ENCODE results near the gene RNF187. TPM values are rescaled to one million over a fixed set of nuclear protein-coding genes. Genes with fewer than 3 reads are reported as not detected.
A peak's percentile ranks its signal among the peaks of the same experiment; 100 is the strongest.

Gene RNF187
- total RNA-seq, 1 experiment from 2014 or later = 137 TPM

GRCh38 chr1:228472655-228473054 lies 14.5 kb upstream of the RNF187 start:
- Histone ChIP-seq H3K9me3 (ENCODE audit: control insufficient read depth in 1 of 2, insufficient read depth in 1 of 2, low read depth in 1 of 2, low read length in 2 of 2) (no peaks in the 10 kb centered on the region), H3K4me1 (ENCODE audit: control insufficient read depth in 1 of 2, insufficient read depth in 2 of 2, low read length in 2 of 2) (peaks cover 0 to 12% of the 10 kb centered on the region in 2 experiments; a peak in 2 of 4 replicates), H3K27me3 (ENCODE audit: insufficient read depth, low read length) (no peaks in the 10 kb centered on the region), H3K27ac (ENCODE audit: low read depth, low read length) (no peak overlapping the region), H3K9ac (ENCODE audit: low read length) (no peak overlapping the region), H4K20me1 (ENCODE audit: insufficient read depth) (no peaks in the 10 kb centered on the region), H3K9me2 (ENCODE audit: insufficient read depth) (no peaks in the 10 kb centered on the region), H3K79me2 (ENCODE audit: insufficient read depth, low read length) (no peaks in the 10 kb centered on the region), H3K4me2 (ENCODE audit: low read length) (peak overlapping the region; percentile 15; the same call in 1 of the 2 replicates), H2AFZ (ENCODE audit: low read depth, low read length, poor library complexity, severe bottlenecking) (no peak overlapping the region), H3K4me3 (replicated peaks in 1 of 2; ENCODE audit: low read depth in 1 of 2, low read length in 2 of 2) (no peak overlapping the region), H3K36me3 (ENCODE audit: control insufficient read depth in 1 of 2, insufficient read depth in 2 of 2, low read length in 2 of 2) (no peaks in the 10 kb centered on the region)
- ATAC-seq = no peak
- no TSS peak for BruUV-seq (replicated peaks)
- POLR2A ChIA-PET = interaction anchor here (2.4 kb wide), 1 partner anchor 14 kb away, joined by 8 read pairs; a partner anchor contains a TSS
- RAD21 ChIA-PET (ENCODE audit: low non-redundant PET in 1 of 2, low total read pairs in 2 of 2, uncharacterized antibody in 2 of 2, unreplicated experiment in 2 of 2) = no interaction called here
- CTCF ChIA-PET = no interaction called here
- TF ChIP-seq ZFX (IDR thresholded peaks at IDR 0.05) = no peak
- TF ChIP-seq RAD21 (IDR thresholded peaks at IDR 0.05; ENCODE audit: low read depth) = no peak
- TF ChIP-seq, protein P1, sequence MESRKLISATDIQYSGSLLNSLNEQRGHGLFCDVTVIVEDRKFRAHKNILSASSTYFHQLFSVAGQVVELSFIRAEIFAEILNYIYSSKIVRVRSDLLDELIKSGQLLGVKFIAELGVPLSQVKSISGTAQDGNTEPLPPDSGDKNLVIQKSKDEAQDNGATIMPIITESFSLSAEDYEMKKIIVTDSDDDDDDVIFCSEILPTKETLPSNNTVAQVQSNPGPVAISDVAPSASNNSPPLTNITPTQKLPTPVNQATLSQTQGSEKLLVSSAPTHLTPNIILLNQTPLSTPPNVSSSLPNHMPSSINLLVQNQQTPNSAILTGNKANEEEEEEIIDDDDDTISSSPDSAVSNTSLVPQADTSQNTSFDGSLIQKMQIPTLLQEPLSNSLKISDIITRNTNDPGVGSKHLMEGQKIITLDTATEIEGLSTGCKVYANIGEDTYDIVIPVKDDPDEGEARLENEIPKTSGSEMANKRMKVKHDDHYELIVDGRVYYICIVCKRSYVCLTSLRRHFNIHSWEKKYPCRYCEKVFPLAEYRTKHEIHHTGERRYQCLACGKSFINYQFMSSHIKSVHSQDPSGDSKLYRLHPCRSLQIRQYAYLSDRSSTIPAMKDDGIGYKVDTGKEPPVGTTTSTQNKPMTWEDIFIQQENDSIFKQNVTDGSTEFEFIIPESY (IDR thresholded peaks at IDR 0.05; ENCODE audit: extremely low read depth, insufficient replicate concordance, low read length) = no peak
- DNase-seq (ENCODE audit: low read depth, low spot score) = no peak
- intact Hi-C loops (cut with micrococcal nuclease) = no loop called here

GRCh38 chr1:228474507-228474906 lies 12.7 kb upstream of the RNF187 start:
- BruUV-seq (replicated peaks) = no TSS peak
- DNase-seq (ENCODE audit: low read depth, low spot score) (no peak), ATAC-seq (no peak)
- CTCF ChIA-PET = no interaction called here
- intact Hi-C loops (cut with micrococcal nuclease) = no loop called here
- Histone ChIP-seq H3K9ac (ENCODE audit: low read length) (no peak overlapping the region), H4K20me1 (ENCODE audit: insufficient read depth) (no peaks in the 10 kb centered on the region), H3K36me3 (ENCODE audit: control insufficient read depth in 1 of 2, insufficient read depth in 2 of 2, low read length in 2 of 2) (no peaks in the 10 kb centered on the region), H3K27me3 (ENCODE audit: insufficient read depth, low read length) (no peaks in the 10 kb centered on the region), H3K4me1 (ENCODE audit: control insufficient read depth in 1 of 2, insufficient read depth in 2 of 2, low read length in 2 of 2) (peaks cover 0 to 12% of the 10 kb centered on the region in 2 experiments; a peak in 2 of 4 replicates), H3K27ac (ENCODE audit: low read depth, low read length) (no peak overlapping the region), H2AFZ (ENCODE audit: low read depth, low read length, poor library complexity, severe bottlenecking) (no peak overlapping the region), H3K4me2 (ENCODE audit: low read length) (no peak overlapping the region), H3K79me2 (ENCODE audit: insufficient read depth, low read length) (no peaks in the 10 kb centered on the region), H3K9me2 (ENCODE audit: insufficient read depth) (no peaks in the 10 kb centered on the region), H3K4me3 (replicated peaks in 1 of 2; ENCODE audit: low read depth in 1 of 2, low read length in 2 of 2) (no peak overlapping the region), H3K9me3 (ENCODE audit: control insufficient read depth in 1 of 2, insufficient read depth in 1 of 2, low read depth in 1 of 2, low read length in 2 of 2) (no peaks in the 10 kb centered on the region)
- RAD21 ChIA-PET (ENCODE audit: low non-redundant PET in 1 of 2, low total read pairs in 2 of 2, uncharacterized antibody in 2 of 2, unreplicated experiment in 2 of 2) = no interaction called here
- POLR2A ChIA-PET = interaction anchor here (1.1 kb wide), 1 partner anchor 17 kb away, joined by 3 read pairs; a partner anchor contains a TSS
- TF ChIP-seq POLR2A (IDR thresholded peaks at IDR 0.05; ENCODE audit: borderline replicate concordance, extremely low read depth, insufficient read depth, insufficient read length) (no peak), YY1 (IDR thresholded peaks at IDR 0.05; ENCODE audit: extremely low read depth, insufficient replicate concordance, low read depth, low read length) (no peak), RAD21 (IDR thresholded peaks at IDR 0.05; ENCODE audit: low read depth) (no peak), JUND (IDR thresholded peaks at IDR 0.05) (no peak), REST (IDR thresholded peaks at IDR 0.05; ENCODE audit: low read depth) (no peak), SP1 (IDR thresholded peaks at IDR 0.05; ENCODE audit: low read depth) (no peak), ELF1 (IDR thresholded peaks at IDR 0.05; ENCODE audit: borderline replicate concordance, low read depth) (no peak)
- TF ChIP-seq, protein P2, sequence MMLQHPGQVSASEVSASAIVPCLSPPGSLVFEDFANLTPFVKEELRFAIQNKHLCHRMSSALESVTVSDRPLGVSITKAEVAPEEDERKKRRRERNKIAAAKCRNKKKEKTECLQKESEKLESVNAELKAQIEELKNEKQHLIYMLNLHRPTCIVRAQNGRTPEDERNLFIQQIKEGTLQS (IDR thresholded peaks at IDR 0.05) = no peak
- TF ChIP-seq, protein P3, sequence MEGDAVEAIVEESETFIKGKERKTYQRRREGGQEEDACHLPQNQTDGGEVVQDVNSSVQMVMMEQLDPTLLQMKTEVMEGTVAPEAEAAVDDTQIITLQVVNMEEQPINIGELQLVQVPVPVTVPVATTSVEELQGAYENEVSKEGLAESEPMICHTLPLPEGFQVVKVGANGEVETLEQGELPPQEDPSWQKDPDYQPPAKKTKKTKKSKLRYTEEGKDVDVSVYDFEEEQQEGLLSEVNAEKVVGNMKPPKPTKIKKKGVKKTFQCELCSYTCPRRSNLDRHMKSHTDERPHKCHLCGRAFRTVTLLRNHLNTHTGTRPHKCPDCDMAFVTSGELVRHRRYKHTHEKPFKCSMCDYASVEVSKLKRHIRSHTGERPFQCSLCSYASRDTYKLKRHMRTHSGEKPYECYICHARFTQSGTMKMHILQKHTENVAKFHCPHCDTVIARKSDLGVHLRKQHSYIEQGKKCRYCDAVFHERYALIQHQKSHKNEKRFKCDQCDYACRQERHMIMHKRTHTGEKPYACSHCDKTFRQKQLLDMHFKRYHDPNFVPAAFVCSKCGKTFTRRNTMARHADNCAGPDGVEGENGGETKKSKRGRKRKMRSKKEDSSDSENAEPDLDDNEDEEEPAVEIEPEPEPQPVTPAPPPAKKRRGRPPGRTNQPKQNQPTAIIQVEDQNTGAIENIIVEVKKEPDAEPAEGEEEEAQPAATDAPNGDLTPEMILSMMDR (IDR thresholded peaks at IDR 0.05 in 2 of 3, conservative IDR thresholded peaks at IDR 0.05 in 1 of 3; ENCODE audit: borderline replicate concordance in 1 of 3, insufficient read depth in 1 of 3, low read depth in 2 of 3, low read length in 2 of 3) = no peak

Data from HCT116 (cell line).